Heart right ventricle (tissue), 16 donors: ENCODE measurements around the gene USP5. TPM values are rescaled to one million over a fixed set of nuclear protein-coding genes. Genes with fewer than 3 reads are reported as not detected.

Experiments used
- ATAC-seq, 8 donors: fragments of 200-7000 bp; cut with Tn5 transposase; one replicate each; pipeline ENCODE4 v1.9.1; 2020; ENCODE audit warnings: mild to moderate bottlenecking in 8 of 8, moderate library complexity in 8 of 8, moderate number of reproducible peaks in 1 of 8
- DNase-seq, 2 donors: peaks; one replicate each; pipeline ENCODE4 v3.0.0-alpha.2; 2020
- H3K27ac ChIP-seq, 10 donors: fragments of 200-600 bp; sonication (generic) in 2 of 10; one replicate each; pipeline versions ENCODE4 v1.5.0 to v1.8.0; 2020 to 2022; ENCODE audit warnings: mild to moderate bottlenecking in 3 of 10
- H3K27me3 ChIP-seq, 7 donors: fragments of 200-600 bp; one replicate each; pipeline ENCODE4 v1.8.0; 2021 to 2022; ENCODE audit warnings: mild to moderate bottlenecking in 2 of 7
- H3K36me3 ChIP-seq, 9 donors: fragments of 200-600 bp; sonication (generic) in 1 of 9; one replicate each; pipeline versions ENCODE4 v1.5.0 to v1.8.0; 2020 to 2022; ENCODE audit warnings: mild to moderate bottlenecking in 2 of 9
- H3K4me1 ChIP-seq, 9 donors: fragments of 200-600 bp; sonication (generic) in 1 of 9; one replicate each; pipeline versions ENCODE4 v1.5.0 to v1.8.0; 2020 to 2022; ENCODE audit warnings: mild to moderate bottlenecking in 4 of 9
- H3K4me3 ChIP-seq, 10 donors: fragments of 200-600 bp; sonication (generic) in 2 of 10; one replicate each; pipeline versions ENCODE4 v1.5.0 to v1.8.0; 2020 to 2022; ENCODE audit warnings: mild to moderate bottlenecking in 7 of 10, moderate library complexity in 2 of 10
- H3K9me3 ChIP-seq, 11 donors: fragments of 200-600 bp in 10 of 11; sonication (generic) in 2 of 11; one replicate each; pipeline versions ENCODE4 v1.5.0 to v1.8.0; 2013 to 2022; ENCODE audit warnings: mild to moderate bottlenecking in 2 of 11, control low read depth in 1 of 11, moderate library complexity in 1 of 11
- CTCF ChIP-seq, 9 donors: fragments of 200-600 bp; sonication (generic) in 2 of 9; IDR thresholded peaks; one replicate each; pipeline versions ENCODE4 v1.5.0 to v1.8.0; 2021 to 2022; ENCODE audit warnings: antibody characterized with exemption in 9 of 9, mild to moderate bottlenecking in 5 of 9, moderate library complexity in 1 of 9
- WGBS, 2 donors: extraction: QIAGEN DNeasy Blood & Tissue Kit; methylation state at CpG; one replicate each; pipeline ENCODE4 v1.1.7; 2013; ENCODE audit warnings: inconsistent platforms in 1 of 2; 5-methylcytosine and 5-hydroxymethylcytosine counted together
- intact Hi-C, 10 donors: fragments of 100-400 bp; cut with DNase I; formaldehyde crosslinking; loops; one replicate each; pipeline versions ENCODE4 v1.11.1 to v1.14.2; 2022
- polyA plus RNA-seq, 2 donors: library from polyadenylated mRNA; stranded (reverse); fragments of 200-250 nt; gene quantifications; one replicate each; pipeline ENCODE4 v1.2.3, GENCODE V29; 2013
- total RNA-seq, 10 donors: library from RNA; stranded (reverse); fragmentation: NEBNext Ultra II Directional in 3 of 10; extraction: Animal tissue kit (Norgen Biotek cat#: 25700) in 3 of 10; gene quantifications; one replicate each; pipeline versions ENCODE4 v1.2.1 to v1.2.4, GENCODE V29; 2021 to 2023
- donor health status: Arrhythmogenic right ventricular cardiomyopathy.
- donor health status: ischemic (EF 13 %, LVEDD 7.1; RV severe dilation, severe dysfunction).
- donor health status: healthy with polysubstance abuse.
- donor health status: DM: no; HTN: yes; CAD: no.
- donor health status: DM: no; HTN: no; CAD: no.
- donor health status: ischemic (EF 25% LVEDD 6.9; RV normal size, moderate dysfunction).
- donor health status: ischemic (EF 25% LVEDD 5.7; RV mildly dilated, moderate dysfunction).
- donor health status: healthy.
- donor health status: DM: yes; HTN: yes; CAD: no.
- donor health status: Ischemic cardiomyopathy.
- donor health status: ischemic (EF 35%, LVEDD 5.7; RV mildly dilated, moderate dysfunction).
- donor health status: nonischemic (EF 11% LVEDD 7.7; RV severe dilation, severe dysfunction).
- donor health status: DM: yes; HTN: yes; CAD: no.
- donor health status: PGD.
- donor health status: ischemic (EF 29% LVEDD 5.4; RV normal size, mild dysfunction).
- donor health status: nonischemic (EF 23%, LVEDD 6.1; RV moderate dilation, normal function).

Gene USP5
- total and polyA plus RNA-seq, 12 donors = 17.6 to 95.5 (median 73.0) TPM

GRCh38 chr12:6840761-6841515, 11.0 kb upstream of the USP5 start, which contains the start of gene GNB3:
Gene GNB3 (plus strand): TSS chr12:6840925. CDS start chr12:6841288, 363 bp downstream.
- TF ChIP-seq CTCF (IDR thresholded peaks at IDR 0.05) = no peak
- Histone ChIP-seq H3K27me3 (no peaks in the 10 kb centered on the region), H3K4me3 (no peak within 1 kb of the TSS), H3K9me3 (no peaks in the 10 kb centered on the region), H3K4me1 (peaks cover 0 to 32% (median 0%) of the 10 kb centered on the region in 9 donors), H3K36me3 (peaks cover 0 to 86% (median 34%) of the 10 kb centered on the region in 9 donors), H3K27ac (peak within 1 kb of the TSS in 4 of 10 donors; percentile 46 to 71 (median 66))
- DNase-seq = peak in 1 of 2 donors; percentile 59
- 56 to 66% methylated on average over 24 of the region's 24 CpGs for WGBS, 2 donors
- ATAC-seq = peak; percentile 41 to 84 (median 71)
- intact Hi-C loops = no loop called here

GRCh38 chr12:6842075-6842474, 9.9 kb upstream of the USP5 start:
- ATAC-seq (no peak), DNase-seq (no peak)
- intact Hi-C loops = no loop called here
- no peak overlapping the region for H3K27ac ChIP-seq
- peaks cover 0 to 22% (median 0%) of the 10 kb centered on the region in 9 donors for H3K4me1 ChIP-seq
- H3K27me3 ChIP-seq = no peaks in the 10 kb centered on the region
- WGBS, 2 donors = 94% methylated on average over 4 of the region's 4 CpGs
- TF ChIP-seq CTCF (IDR thresholded peaks at IDR 0.05) = no peak
- H3K9me3 ChIP-seq = no peaks in the 10 kb centered on the region
- peaks cover 0 to 88% (median 36%) of the 10 kb centered on the region in 9 donors for H3K36me3 ChIP-seq
- no peak overlapping the region for H3K4me3 ChIP-seq

- Histone ChIP-seq H3K4me3 (no peak overlapping the region), H3K4me1 (peaks cover 0 to 22% (median 0%) of the 10 kb centered on the region in 9 donors), H3K36me3 (peaks cover 0 to 87% (median 24%) of the 10 kb centered on the region in 9 donors), H3K27me3 (no peaks in the 10 kb centered on the region), H3K9me3 (no peaks in the 10 kb centered on the region), H3K27ac (no peak overlapping the region)
- ATAC-seq (no peak), DNase-seq (no peak)
- intact Hi-C loops = no loop called here
- no peak for TF ChIP-seq CTCF (IDR thresholded peaks at IDR 0.05)
- 67 to 68% methylated on average over 16 of the region's 16 CpGs for WGBS, 2 donors
Observed at GRCh38 chr12:6843118-6843902, 8.6 kb upstream of the USP5 start.

GRCh38 chr12:6845395-6845794, 6.6 kb upstream of the USP5 start:
- Histone ChIP-seq H3K27me3 (no peaks in the 10 kb centered on the region), H3K4me3 (no peak overlapping the region), H3K4me1 (peaks cover 0 to 12% (median 2%) of the 10 kb centered on the region in 9 donors), H3K9me3 (no peaks in the 10 kb centered on the region), H3K36me3 (peaks cover 0 to 84% (median 19%) of the 10 kb centered on the region in 9 donors), H3K27ac (no peak overlapping the region)
- 93% methylated on average over 17 of the region's 17 CpGs for WGBS, 2 donors
- DNase-seq = no peak
- no peak for ATAC-seq
- intact Hi-C loops = no loop called here
- no peak for TF ChIP-seq CTCF (IDR thresholded peaks at IDR 0.05)
